Measurements from ENCODE around the gene NFAT5.
A peak's percentile ranks its signal among the peaks of the same experiment; 100 is the strongest.
"Not testable (repeated sequence)": the region's sequence is repeated elsewhere in the genome, so short reads cannot be mapped to it uniquely, and the experiment has no call there.

The NFAT5 gene

GRCh38 chr16:69565671-69566239, at the start of gene NFAT5:
Gene NFAT5, plus strand, starts transcription at chr16:69565966. Its CDS starts 336 bp downstream, at chr16:69566302.
- Mint-ChIP-seq H3K27ac (peak within 1 kb of the TSS; percentile 99), H3K27me3 (no peaks in the 10 kb centered on the region), H3K4me1 (ENCODE audit: low read depth) (peaks cover 50% of the 10 kb centered on the region), H3K9me3 (ENCODE audit: low read depth) (no peaks in the 10 kb centered on the region), H3K4me3 (peak within 1 kb of the TSS; percentile 100), H3K36me3 (peaks cover 3% of the 10 kb centered on the region)

- peaks cover 16% of the 10 kb centered on the region for H3K4me1 Mint-ChIP-seq (ENCODE audit: low read depth)
- not testable (repeated sequence) for H3K27ac Mint-ChIP-seq; H3K9me3 Mint-ChIP-seq (ENCODE audit: low read depth); H3K36me3 Mint-ChIP-seq; H3K4me3 Mint-ChIP-seq; H3K27me3 Mint-ChIP-seq
Measured at GRCh38 chr16:69517914-69518313, 47.9 kb upstream of the NFAT5 start.

- Mint-ChIP-seq H3K4me1 (ENCODE audit: low read depth) (peaks cover 16% of the 10 kb centered on the region), H3K27me3 (no peaks in the 10 kb centered on the region), H3K9me3 (ENCODE audit: low read depth) (no peaks in the 10 kb centered on the region), H3K27ac (peak overlapping the region; percentile 85), H3K4me3 (peak overlapping the region; percentile 17), H3K36me3 (no peaks in the 10 kb centered on the region)
Measured at GRCh38 chr16:69520413-69520799, 45.4 kb upstream of the NFAT5 start.

GRCh38 chr16:69520800-69521602, 44.8 kb upstream of the NFAT5 start:
- H3K27me3 Mint-ChIP-seq: no peaks in the 10 kb centered on the region
- peak overlapping the region; percentile 38 for H3K4me3 Mint-ChIP-seq
- H3K27ac Mint-ChIP-seq: peak overlapping the region; percentile 85
- peaks cover 16% of the 10 kb centered on the region for H3K4me1 Mint-ChIP-seq (ENCODE audit: low read depth)
- no peaks in the 10 kb centered on the region for H3K36me3 Mint-ChIP-seq
- no peaks in the 10 kb centered on the region for H3K9me3 Mint-ChIP-seq (ENCODE audit: low read depth)

GRCh38 chr16:69522041-69522578, 43.7 kb upstream of the NFAT5 start:
- Mint-ChIP-seq H3K9me3 (ENCODE audit: low read depth) (no peaks in the 10 kb centered on the region), H3K27ac (peak overlapping the region; percentile 85), H3K36me3 (no peaks in the 10 kb centered on the region), H3K4me1 (ENCODE audit: low read depth) (peaks cover 16% of the 10 kb centered on the region), H3K27me3 (no peaks in the 10 kb centered on the region), H3K4me3 (no peak overlapping the region)

- Mint-ChIP-seq H3K36me3 (no peaks in the 10 kb centered on the region), H3K4me3 (no peak overlapping the region), H3K9me3 (ENCODE audit: low read depth) (no peaks in the 10 kb centered on the region), H3K27ac (no peak overlapping the region), H3K27me3 (no peaks in the 10 kb centered on the region), H3K4me1 (ENCODE audit: low read depth) (peaks cover 16% of the 10 kb centered on the region)
Measured at GRCh38 chr16:69522732-69523404, 42.9 kb upstream of the NFAT5 start.

GRCh38 chr16:69523566-69524305, 42.0 kb upstream of the NFAT5 start:
- Mint-ChIP-seq H3K36me3 (peaks cover 3% of the 10 kb centered on the region), H3K4me1 (ENCODE audit: low read depth) (peaks cover 16% of the 10 kb centered on the region), H3K4me3 (no peak overlapping the region), H3K9me3 (ENCODE audit: low read depth) (no peaks in the 10 kb centered on the region), H3K27ac (no peak overlapping the region), H3K27me3 (no peaks in the 10 kb centered on the region)

- Mint-ChIP-seq H3K9me3 (ENCODE audit: low read depth) (no peaks in the 10 kb centered on the region), H3K36me3 (peaks cover 3% of the 10 kb centered on the region), H3K4me3 (no peak overlapping the region), H3K4me1 (ENCODE audit: low read depth) (peaks cover 23% of the 10 kb centered on the region), H3K27ac (no peak overlapping the region), H3K27me3 (no peaks in the 10 kb centered on the region)
Measured at GRCh38 chr16:69526831-69527655, 38.7 kb upstream of the NFAT5 start.

GRCh38 chr16:69531988-69532387, 33.8 kb upstream of the NFAT5 start:
- Mint-ChIP-seq H3K4me1 (ENCODE audit: low read depth) (peaks cover 39% of the 10 kb centered on the region), H3K4me3 (no peak overlapping the region)

GRCh38 chr16:69532641-69533455, 32.9 kb upstream of the NFAT5 start:
- no peaks in the 10 kb centered on the region for H3K27me3 Mint-ChIP-seq
- no peak overlapping the region for H3K4me3 Mint-ChIP-seq
- peaks cover 39% of the 10 kb centered on the region for H3K4me1 Mint-ChIP-seq (ENCODE audit: low read depth)
- peaks cover 3% of the 10 kb centered on the region for H3K36me3 Mint-ChIP-seq
- no peak overlapping the region for H3K27ac Mint-ChIP-seq
- H3K9me3 Mint-ChIP-seq (ENCODE audit: low read depth): no peaks in the 10 kb centered on the region

More at GRCh38 chr16:69531988-69532387, 33.8 kb upstream of the NFAT5 start:
- Mint-ChIP-seq H3K27ac (no peak overlapping the region), H3K9me3 (ENCODE audit: low read depth) (no peaks in the 10 kb centered on the region), H3K27me3 (no peaks in the 10 kb centered on the region), H3K36me3 (peaks cover 3% of the 10 kb centered on the region)

GRCh38 chr16:69534720-69535119, 31.0 kb upstream of the NFAT5 start:
- Mint-ChIP-seq H3K9me3 (ENCODE audit: low read depth) (no peaks in the 10 kb centered on the region), H3K27me3 (no peaks in the 10 kb centered on the region), H3K4me1 (ENCODE audit: low read depth) (peaks cover 33% of the 10 kb centered on the region), H3K4me3 (no peak overlapping the region), H3K27ac (no peak overlapping the region), H3K36me3 (no peaks in the 10 kb centered on the region)

- Mint-ChIP-seq H3K27ac (no peak overlapping the region), H3K9me3 (ENCODE audit: low read depth) (no peaks in the 10 kb centered on the region), H3K4me3 (no peak overlapping the region), H3K36me3 (no peaks in the 10 kb centered on the region), H3K27me3 (no peaks in the 10 kb centered on the region), H3K4me1 (ENCODE audit: low read depth) (peaks cover 28% of the 10 kb centered on the region)
Measured at GRCh38 chr16:69535123-69536050, 30.4 kb upstream of the NFAT5 start.
